Mesangial cell (primary cell): ENCODE results near the gene AFF1. TPM values are rescaled to one million over a fixed set of nuclear protein-coding genes. Genes with fewer than 3 reads are reported as not detected.

Experiments used
- total RNA-seq: library from RNA; depleted of rRNA; stranded (reverse); fragments of >200 nt; gene quantifications from 2 replicates; pipeline ENCODE4 v1.2.3, GENCODE V29; 2015

The AFF1 gene, protein sequence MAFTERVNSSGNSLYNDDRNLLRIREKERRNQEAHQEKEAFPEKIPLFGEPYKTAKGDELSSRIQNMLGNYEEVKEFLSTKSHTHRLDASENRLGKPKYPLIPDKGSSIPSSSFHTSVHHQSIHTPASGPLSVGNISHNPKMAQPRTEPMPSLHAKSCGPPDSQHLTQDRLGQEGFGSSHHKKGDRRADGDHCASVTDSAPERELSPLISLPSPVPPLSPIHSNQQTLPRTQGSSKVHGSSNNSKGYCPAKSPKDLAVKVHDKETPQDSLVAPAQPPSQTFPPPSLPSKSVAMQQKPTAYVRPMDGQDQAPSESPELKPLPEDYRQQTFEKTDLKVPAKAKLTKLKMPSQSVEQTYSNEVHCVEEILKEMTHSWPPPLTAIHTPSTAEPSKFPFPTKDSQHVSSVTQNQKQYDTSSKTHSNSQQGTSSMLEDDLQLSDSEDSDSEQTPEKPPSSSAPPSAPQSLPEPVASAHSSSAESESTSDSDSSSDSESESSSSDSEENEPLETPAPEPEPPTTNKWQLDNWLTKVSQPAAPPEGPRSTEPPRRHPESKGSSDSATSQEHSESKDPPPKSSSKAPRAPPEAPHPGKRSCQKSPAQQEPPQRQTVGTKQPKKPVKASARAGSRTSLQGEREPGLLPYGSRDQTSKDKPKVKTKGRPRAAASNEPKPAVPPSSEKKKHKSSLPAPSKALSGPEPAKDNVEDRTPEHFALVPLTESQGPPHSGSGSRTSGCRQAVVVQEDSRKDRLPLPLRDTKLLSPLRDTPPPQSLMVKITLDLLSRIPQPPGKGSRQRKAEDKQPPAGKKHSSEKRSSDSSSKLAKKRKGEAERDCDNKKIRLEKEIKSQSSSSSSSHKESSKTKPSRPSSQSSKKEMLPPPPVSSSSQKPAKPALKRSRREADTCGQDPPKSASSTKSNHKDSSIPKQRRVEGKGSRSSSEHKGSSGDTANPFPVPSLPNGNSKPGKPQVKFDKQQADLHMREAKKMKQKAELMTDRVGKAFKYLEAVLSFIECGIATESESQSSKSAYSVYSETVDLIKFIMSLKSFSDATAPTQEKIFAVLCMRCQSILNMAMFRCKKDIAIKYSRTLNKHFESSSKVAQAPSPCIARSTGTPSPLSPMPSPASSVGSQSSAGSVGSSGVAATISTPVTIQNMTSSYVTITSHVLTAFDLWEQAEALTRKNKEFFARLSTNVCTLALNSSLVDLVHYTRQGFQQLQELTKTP
- total RNA-seq: 10.8 and 26.9 TPM in 2 replicates

DNA sequence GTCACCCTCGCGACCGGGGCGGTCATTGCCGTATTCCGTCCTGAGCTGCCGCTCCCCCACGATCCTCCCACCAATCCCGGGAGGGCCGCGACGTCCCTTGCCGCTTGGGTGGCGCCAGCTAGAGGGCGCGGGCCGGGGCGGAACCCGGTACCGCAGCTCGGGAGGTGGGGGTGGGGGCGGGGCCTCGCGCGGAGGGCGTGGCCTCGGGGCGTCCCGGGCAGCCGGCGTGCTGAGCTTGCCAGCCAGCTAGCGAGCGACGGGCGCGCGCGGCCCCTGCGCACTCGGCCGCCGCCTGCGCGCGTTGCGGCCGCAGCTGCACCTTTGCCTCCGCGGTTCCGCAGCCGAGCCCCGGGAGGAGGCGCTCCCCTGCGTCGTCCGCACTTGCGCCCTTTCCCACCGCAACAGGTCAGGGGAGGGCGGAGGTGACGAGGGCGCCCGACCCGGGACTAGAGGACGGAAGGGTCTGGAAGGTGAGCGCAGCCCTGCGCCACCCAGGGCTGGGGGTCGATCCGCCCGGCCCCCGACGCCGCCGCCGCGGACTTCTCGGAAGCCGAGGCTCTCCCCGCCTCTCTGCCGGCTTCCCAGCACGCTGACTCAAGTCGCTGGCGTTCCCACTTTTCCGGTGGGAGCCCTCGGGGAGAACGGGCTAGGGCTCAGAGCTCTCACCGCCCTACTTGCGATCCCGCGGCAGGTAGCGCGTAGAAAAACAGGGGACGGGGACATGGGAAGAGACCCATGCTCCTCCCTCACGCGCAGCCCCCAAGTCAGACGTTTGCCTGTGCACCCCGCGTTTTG lies at the start of gene AFF1:
AFF1 (plus strand) TSS at position 241 of the 795 bp plus-strand sequence. CDS start 13,523 bp downstream, outside the sequence.

DNA sequence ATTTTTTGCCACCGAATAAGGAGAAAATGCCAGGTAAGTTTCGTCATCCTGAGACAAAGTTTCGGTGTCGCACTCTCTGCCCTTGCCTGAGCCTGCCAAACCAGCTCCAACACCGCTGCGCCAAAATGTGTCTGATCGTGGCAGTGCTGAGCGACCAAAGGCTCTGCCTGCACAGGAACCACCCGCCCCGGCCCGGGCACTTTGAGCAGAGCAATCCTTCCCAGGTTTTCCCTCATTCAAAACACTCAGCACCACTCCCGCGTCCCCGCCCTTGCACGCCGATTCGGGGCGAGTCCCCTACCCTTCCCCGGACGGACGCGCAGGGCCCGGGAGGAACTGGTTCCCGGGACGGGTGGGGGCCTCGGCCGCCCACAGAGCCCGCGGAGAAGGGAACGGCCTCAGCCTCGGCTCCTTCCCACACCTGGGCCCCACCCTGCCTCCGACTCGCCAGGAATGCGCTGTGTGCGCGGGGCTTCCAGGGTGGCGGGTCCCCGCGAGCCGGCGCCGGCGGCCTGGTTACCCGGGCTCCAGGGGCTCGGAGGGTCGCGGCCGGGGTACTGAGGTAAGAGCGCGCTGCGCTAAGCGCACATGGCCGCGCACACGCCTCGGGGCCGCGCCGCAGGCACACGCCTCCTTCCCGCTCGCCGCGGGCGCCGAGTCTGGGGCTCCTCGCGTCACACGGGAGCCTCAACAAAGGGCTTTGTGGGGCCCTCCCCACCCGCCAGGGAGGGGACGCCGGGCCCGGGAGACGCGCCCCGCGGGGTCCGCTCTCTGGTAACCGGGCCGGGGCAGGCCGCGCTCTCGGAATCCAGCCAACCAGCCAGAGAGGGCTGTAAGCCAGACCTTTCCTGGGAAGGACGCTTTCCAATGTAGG lies 42.8 kb upstream of the AFF1 start, which contains the start of gene C4orf36:
C4orf36 (minus strand) TSS at position 661 of the 874 bp plus-strand sequence. CDS start 902 bp downstream, outside the sequence.

Other genes with a start within 250 kb of the AFF1 start
- gene SLC10A6, start 85.6 kb upstream of the AFF1 start, total RNA-seq: not detected in 2 replicates
- gene C4orf36, start 42.6 kb upstream of the AFF1 start, total RNA-seq: 1.5 and 3.6 TPM in 2 replicates